B cell (primary cell): Measurements from ENCODE around the gene AOAH. TPM values are rescaled to one million over a fixed set of nuclear protein-coding genes. Genes with fewer than 3 reads are reported as not detected.

Experiments
- ATAC-seq: fragments of 200-7000 bp; cut with Tn5 transposase; one replicate; pipeline ENCODE4 v1.10.0; 2021; ENCODE audit warnings: low read depth, mild to moderate bottlenecking, moderate number of reproducible peaks, moderate library complexity
- CTCF ChIA-PET: fragments of 350-600 bp; sonication (Branson Sonifier 250); formaldehyde crosslinking; loops from one replicate; lab custom pipeline; 2021; ENCODE audit warnings: antibody characterized with exemption, inconsistent platforms; lab: Charles Lee
- POLR2A ChIA-PET: fragments of 350-600 bp; sonication (Branson Sonifier 250); formaldehyde crosslinking; loops from one replicate; lab custom pipeline; 2021; ENCODE audit warnings: antibody characterized with exemption; lab: Charles Lee
- DNase-seq: peaks from one replicate; pipeline ENCODE4 v3.0.0; 2013
- H2AFZ ChIP-seq: 2 replicates; pipeline ENCODE4 v1.6.1; 2012; ENCODE audit warnings: mild to moderate bottlenecking, low read depth, low read length; ENCODE audit not compliant: insufficient read depth, poor library complexity, severe bottlenecking
- H3K27ac ChIP-seq, 2 donors: 1 replicate in 1 of 2; 2 replicates in 1 of 2; pipeline ENCODE4 v1.5.1; 2012 to 2013; ENCODE audit warnings: low read length in 2 of 2, mild to moderate bottlenecking in 2 of 2, moderate library complexity in 1 of 2
- H3K27me3 ChIP-seq, 4 experiments: fragments of 200-600 bp in 1 of 4; sonication (generic) in 1 of 4; replicated peaks in 1 of 4; 1 replicate in 2 of 4; 2 replicates in 2 of 4; pipeline versions ENCODE4 v1.6.1 to v1.7.0; 2013 to 2016; ENCODE audit warnings: low read length in 3 of 4, mild to moderate bottlenecking in 2 of 4, mixed read lengths in 1 of 4, moderate library complexity in 1 of 4; ENCODE audit not compliant: insufficient read depth in 4 of 4, control insufficient read depth in 3 of 4; ENCODE audit errors: control extremely low read depth in 1 of 4
- H3K36me3 ChIP-seq, 2 experiments: replicated peaks in 1 of 2; 1 replicate in 1 of 2; 2 replicates in 1 of 2; pipeline versions ENCODE4 v1.6.1 to v1.7.1; 2013; ENCODE audit warnings: low read length in 1 of 2; ENCODE audit not compliant: insufficient read depth in 2 of 2, control insufficient read depth in 1 of 2; ENCODE audit errors: control extremely low read depth in 1 of 2, extremely low read depth in 1 of 2
- H3K4me1 ChIP-seq, 2 donors: fragments of 200-600 bp in 1 of 2; sonication (generic) in 1 of 2; 1 replicate in 1 of 2; 2 replicates in 1 of 2; pipeline versions ENCODE4 v1.5.1 to v1.6.1; 2013 to 2017; ENCODE audit warnings: low read length in 2 of 2; ENCODE audit not compliant: control insufficient read depth in 2 of 2, insufficient read depth in 2 of 2
- H3K4me2 ChIP-seq: replicated peaks from 2 replicates; pipeline ENCODE3; 2012; ENCODE audit warnings: mild to moderate bottlenecking, low read depth, low read length; ENCODE audit not compliant: poor library complexity, severe bottlenecking
- H3K4me3 ChIP-seq, 5 experiments: fragments of 200-600 bp in 1 of 5; sonication (generic) in 1 of 5; 1 replicate in 3 of 5; 2 replicates in 2 of 5; pipeline versions ENCODE4 v1.5.1 to v1.7.0; 2011 to 2016; ENCODE audit warnings: low read length in 4 of 5, mild to moderate bottlenecking in 4 of 5, low read depth in 2 of 5, control low read depth in 1 of 5, moderate library complexity in 1 of 5; ENCODE audit not compliant: insufficient read depth in 1 of 5; ENCODE audit errors: control extremely low read depth in 1 of 5, extremely low read depth in 1 of 5
- H3K79me2 ChIP-seq: fragments of 200-600 bp; sonication (generic); one replicate; pipeline ENCODE4 v1.6.0; 2016; ENCODE audit warnings: low read length; ENCODE audit not compliant: control insufficient read depth, insufficient read depth
- H3K9ac ChIP-seq: fragments of 200-600 bp; sonication (generic); 2 replicates; pipeline ENCODE4 v1.6.1; 2017; ENCODE audit warnings: mild to moderate bottlenecking, low read length, moderate library complexity
- H3K9me3 ChIP-seq, 3 donors: one replicate each; pipeline versions ENCODE4 v1.6.1 to v1.7.1; 2013; ENCODE audit warnings: low read length in 2 of 3; ENCODE audit not compliant: control insufficient read depth in 2 of 3, insufficient read depth in 1 of 3; ENCODE audit errors: control extremely low read depth in 1 of 3
- H4K20me1 ChIP-seq: 2 replicates; pipeline ENCODE4 v1.6.0; 2012; ENCODE audit warnings: mild to moderate bottlenecking, low read length; ENCODE audit not compliant: insufficient read depth, control insufficient read depth, poor library complexity, severe bottlenecking
- H3K27ac Mint-ChIP-seq: one replicate; pipeline ENCODE4 v1.8.0; 2021; ENCODE audit warnings: mixed read lengths
- H3K27me3 Mint-ChIP-seq: one replicate; pipeline ENCODE4 v1.8.0; 2021; ENCODE audit warnings: mixed read lengths
- H3K4me1 Mint-ChIP-seq: one replicate; pipeline ENCODE4 v1.8.0; 2021; ENCODE audit warnings: mixed read lengths
- H3K4me3 Mint-ChIP-seq: one replicate; pipeline ENCODE4 v1.8.0; 2021; ENCODE audit warnings: mixed read lengths
- H3K9me3 Mint-ChIP-seq: one replicate; pipeline ENCODE4 v1.8.0; 2022; ENCODE audit warnings: mixed read lengths; ENCODE audit not compliant: insufficient read depth
- EZH2 ChIP-seq: IDR thresholded peaks from 2 replicates; pipeline ENCODE4 v1.6.1; 2012; ENCODE audit warnings: borderline replicate concordance, low read depth, mild to moderate bottlenecking, moderate library complexity, low read length; ENCODE audit not compliant: insufficient read depth, poor library complexity, severe bottlenecking
- WGBS: methylation state at CpG from one replicate; pipeline ENCODE4 v1.1.5; 2013; ENCODE audit warnings: missing lambda C conversion rate; ENCODE audit not compliant: insufficient coverage; 5-methylcytosine and 5-hydroxymethylcytosine counted together
- intact Hi-C: fragments of 100-400 bp; cut with micrococcal nuclease; formaldehyde crosslinking; loops from one replicate; pipeline ENCODE4 v1.10.0; 2022
- polyA plus RNA-seq: library from polyadenylated mRNA; depleted of rRNA; stranded (reverse); fragments of >200 nt; gene quantifications from 2 replicates; pipeline ENCODE4 v1.2.3, GENCODE V29; 2012
- total RNA-seq, 2 donors: library from RNA; stranded (reverse); fragments of 120-200 nt in 1 of 2; gene quantifications; 1 replicate in 1 of 2; 2 replicates in 1 of 2; pipeline versions ENCODE4 v1.2.3 to v1.2.4, GENCODE V29; 2013 to 2022
- TF ChIP-seq, protein P1 (sequence below): fragments of 200-600 bp; IDR thresholded peaks from one replicate; pipeline ENCODE4 v1.8.0; 2022; ENCODE audit warnings: antibody characterized with exemption, mild to moderate bottlenecking

AOAH gene
- total and polyA plus RNA-seq, 2 donors (not counting 1 experiment from before 2014, with no cell fraction given): 2.6 to 5.0 TPM

GRCh38 chr7:36547416-36547815, 176.9 kb downstream of the AOAH start:
- H3K27me3 Mint-ChIP-seq: no peaks in the 10 kb centered on the region
- Histone ChIP-seq H3K4me2 (no peak overlapping the region), H3K27me3 (no peaks in the 10 kb centered on the region), H3K4me1 (no peaks in the 10 kb centered on the region), H3K9ac (no peak overlapping the region), H3K36me3 (no peaks in the 10 kb centered on the region), H2AFZ (no peak overlapping the region), H3K79me2 (no peaks in the 10 kb centered on the region), H3K27ac (no peak overlapping the region), H4K20me1 (no peaks in the 10 kb centered on the region), H3K4me3 (no peak overlapping the region), H3K9me3 (no peaks in the 10 kb centered on the region)
- H3K4me3 Mint-ChIP-seq: no peak overlapping the region
- WGBS: 75% methylated on average over 3 of the region's 5 CpGs
- TF ChIP-seq, protein P1, sequence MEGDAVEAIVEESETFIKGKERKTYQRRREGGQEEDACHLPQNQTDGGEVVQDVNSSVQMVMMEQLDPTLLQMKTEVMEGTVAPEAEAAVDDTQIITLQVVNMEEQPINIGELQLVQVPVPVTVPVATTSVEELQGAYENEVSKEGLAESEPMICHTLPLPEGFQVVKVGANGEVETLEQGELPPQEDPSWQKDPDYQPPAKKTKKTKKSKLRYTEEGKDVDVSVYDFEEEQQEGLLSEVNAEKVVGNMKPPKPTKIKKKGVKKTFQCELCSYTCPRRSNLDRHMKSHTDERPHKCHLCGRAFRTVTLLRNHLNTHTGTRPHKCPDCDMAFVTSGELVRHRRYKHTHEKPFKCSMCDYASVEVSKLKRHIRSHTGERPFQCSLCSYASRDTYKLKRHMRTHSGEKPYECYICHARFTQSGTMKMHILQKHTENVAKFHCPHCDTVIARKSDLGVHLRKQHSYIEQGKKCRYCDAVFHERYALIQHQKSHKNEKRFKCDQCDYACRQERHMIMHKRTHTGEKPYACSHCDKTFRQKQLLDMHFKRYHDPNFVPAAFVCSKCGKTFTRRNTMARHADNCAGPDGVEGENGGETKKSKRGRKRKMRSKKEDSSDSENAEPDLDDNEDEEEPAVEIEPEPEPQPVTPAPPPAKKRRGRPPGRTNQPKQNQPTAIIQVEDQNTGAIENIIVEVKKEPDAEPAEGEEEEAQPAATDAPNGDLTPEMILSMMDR: no peak
- TF ChIP-seq EZH2: no peak
- ChIA-PET POLR2A (no interaction called here), CTCF (no interaction called here)
- no peaks in the 10 kb centered on the region for H3K9me3 Mint-ChIP-seq
- no peak for DNase-seq
- no peaks in the 10 kb centered on the region for H3K4me1 Mint-ChIP-seq
- no peak for ATAC-seq
- intact Hi-C loops: no loop called here
- no peak overlapping the region for H3K27ac Mint-ChIP-seq

DNA sequence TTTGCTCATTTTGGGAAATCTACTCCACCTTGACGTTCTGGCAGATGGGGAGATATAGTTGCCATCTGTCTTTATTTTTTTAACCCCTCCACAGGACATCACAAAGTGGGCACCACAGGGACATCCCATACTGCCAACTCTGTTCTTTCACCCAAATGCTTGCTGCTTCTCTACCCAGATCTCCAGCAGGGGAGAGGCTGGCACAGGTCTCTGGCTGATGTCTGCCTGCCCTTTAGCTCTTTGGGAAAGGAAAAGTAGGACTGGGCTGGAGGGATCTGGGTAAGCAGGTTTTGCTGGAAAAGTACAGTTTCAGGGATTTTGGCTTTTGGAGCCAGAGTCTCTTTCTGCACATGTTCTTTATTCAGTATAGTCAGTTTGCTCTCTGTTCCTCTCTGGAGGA, 178.0 kb downstream of the AOAH start:
- intact Hi-C loops: no loop called here
- Histone ChIP-seq H2AFZ (no peak overlapping the region), H3K36me3 (no peaks in the 10 kb centered on the region), H3K9me3 (no peaks in the 10 kb centered on the region), H3K79me2 (no peaks in the 10 kb centered on the region), H4K20me1 (no peaks in the 10 kb centered on the region), H3K4me3 (no peak overlapping the region), H3K4me1 (no peaks in the 10 kb centered on the region), H3K9ac (no peak overlapping the region), H3K27me3 (no peaks in the 10 kb centered on the region), H3K27ac (no peak overlapping the region), H3K4me2 (no peak overlapping the region)
- POLR2A ChIA-PET: no interaction called here
- Mint-ChIP-seq H3K27ac (no peak overlapping the region), H3K27me3 (no peaks in the 10 kb centered on the region), H3K9me3 (no peaks in the 10 kb centered on the region), H3K4me1 (no peaks in the 10 kb centered on the region), H3K4me3 (no peak overlapping the region)
- TF ChIP-seq, protein P1: no peak
- TF ChIP-seq EZH2: no peak
- no CpG with 5 or more reads among the region's 1 CpG for WGBS
- CTCF ChIA-PET: interaction anchor here (1.0 kb wide), 1 partner anchor 636 kb away, joined by 3 read pairs; no protein-coding TSS in a partner anchor
- DNase-seq (no peak), ATAC-seq (no peak)
